ENCODE measurements around the gene PALLD.

GRCh38 chr4:168831919-168832762 lies 335.3 kb downstream of the PALLD start:
- TF ChIP-seq POLR2A (IDR thresholded peaks at IDR 0.05) (peak; percentile 98), POLR2AphosphoS5 (IDR thresholded peaks at IDR 0.05) (peak; percentile 99), EP300 (IDR thresholded peaks at IDR 0.05) (no peak)
- TF ChIP-seq, protein P1, sequence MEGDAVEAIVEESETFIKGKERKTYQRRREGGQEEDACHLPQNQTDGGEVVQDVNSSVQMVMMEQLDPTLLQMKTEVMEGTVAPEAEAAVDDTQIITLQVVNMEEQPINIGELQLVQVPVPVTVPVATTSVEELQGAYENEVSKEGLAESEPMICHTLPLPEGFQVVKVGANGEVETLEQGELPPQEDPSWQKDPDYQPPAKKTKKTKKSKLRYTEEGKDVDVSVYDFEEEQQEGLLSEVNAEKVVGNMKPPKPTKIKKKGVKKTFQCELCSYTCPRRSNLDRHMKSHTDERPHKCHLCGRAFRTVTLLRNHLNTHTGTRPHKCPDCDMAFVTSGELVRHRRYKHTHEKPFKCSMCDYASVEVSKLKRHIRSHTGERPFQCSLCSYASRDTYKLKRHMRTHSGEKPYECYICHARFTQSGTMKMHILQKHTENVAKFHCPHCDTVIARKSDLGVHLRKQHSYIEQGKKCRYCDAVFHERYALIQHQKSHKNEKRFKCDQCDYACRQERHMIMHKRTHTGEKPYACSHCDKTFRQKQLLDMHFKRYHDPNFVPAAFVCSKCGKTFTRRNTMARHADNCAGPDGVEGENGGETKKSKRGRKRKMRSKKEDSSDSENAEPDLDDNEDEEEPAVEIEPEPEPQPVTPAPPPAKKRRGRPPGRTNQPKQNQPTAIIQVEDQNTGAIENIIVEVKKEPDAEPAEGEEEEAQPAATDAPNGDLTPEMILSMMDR (IDR thresholded peaks at IDR 0.05): no peak

Measured in gastroesophageal sphincter (tissue), 3 donors.